ENCODE data around the gene STAC3. TPM values are rescaled to one million over a fixed set of nuclear protein-coding genes. Genes with fewer than 3 reads are reported as not detected.

The STAC3 gene
- total RNA-seq, 1 experiment from 2014 or later, result 2.5 TPM

- Histone ChIP-seq H3K27me3 (ENCODE audit: insufficient read depth, low read length) (no peaks in the 10 kb centered on the region), H3K4me1 (ENCODE audit: control insufficient read depth in 1 of 2, insufficient read depth in 2 of 2, low read length in 2 of 2) (peaks cover 6 to 17% of the 10 kb centered on the region in 2 experiments; a peak in 3 of 4 replicates), H3K27ac (ENCODE audit: low read depth, low read length) (no peak overlapping the region), H2AFZ (ENCODE audit: low read depth, low read length, poor library complexity, severe bottlenecking) (no peak overlapping the region), H3K4me3 (replicated peaks in 1 of 2; ENCODE audit: low read depth in 1 of 2, low read length in 2 of 2) (no peak overlapping the region), H3K36me3 (ENCODE audit: control insufficient read depth in 1 of 2, insufficient read depth in 2 of 2, low read length in 2 of 2) (peaks cover 0 to 9% of the 10 kb centered on the region in 2 experiments; a peak in 1 of 4 replicates), H4K20me1 (ENCODE audit: insufficient read depth) (no peaks in the 10 kb centered on the region), H3K9me2 (ENCODE audit: insufficient read depth) (no peaks in the 10 kb centered on the region), H3K9ac (ENCODE audit: low read length) (no peak overlapping the region), H3K4me2 (ENCODE audit: low read length) (no peak overlapping the region), H3K9me3 (ENCODE audit: control insufficient read depth in 1 of 2, insufficient read depth in 1 of 2, low read depth in 1 of 2, low read length in 2 of 2) (no peaks in the 10 kb centered on the region), H3K79me2 (ENCODE audit: insufficient read depth, low read length) (peaks cover 22% of the 10 kb centered on the region)
- ChIA-PET CTCF (interaction anchor here (1.8 to 2.9 kb wide), 3 partner anchors 12 to 16 kb away, joined by 6 to 9 read pairs (median 8); no protein-coding TSS in a partner anchor), POLR2A (no interaction called here), RAD21 (ENCODE audit: low non-redundant PET in 1 of 2, low total read pairs in 2 of 2, uncharacterized antibody in 2 of 2, unreplicated experiment in 2 of 2) (no interaction called here)
- DNase-seq (ENCODE audit: low read depth, low spot score) (no peak), ATAC-seq (no peak)
- TF ChIP-seq CEBPB (IDR thresholded peaks at IDR 0.05; ENCODE audit: low read depth), result no peak
- TF ChIP-seq, protein P1, sequence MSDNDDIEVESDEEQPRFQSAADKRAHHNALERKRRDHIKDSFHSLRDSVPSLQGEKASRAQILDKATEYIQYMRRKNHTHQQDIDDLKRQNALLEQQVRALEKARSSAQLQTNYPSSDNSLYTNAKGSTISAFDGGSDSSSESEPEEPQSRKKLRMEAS (IDR thresholded peaks at IDR 0.05), result no peak
- no peak for TF ChIP-seq JUND (IDR thresholded peaks at IDR 0.05)
- TF ChIP-seq ZFX (IDR thresholded peaks at IDR 0.05), result no peak
- no peak for TF ChIP-seq ELF1 (IDR thresholded peaks at IDR 0.05; ENCODE audit: borderline replicate concordance, low read depth)
- no peak for TF ChIP-seq ZNF274 (IDR thresholded peaks at IDR 0.05; ENCODE audit: low read depth, low read length)
- TF ChIP-seq SRF (IDR thresholded peaks at IDR 0.05; ENCODE audit: low read depth), result no peak
- no peak for TF ChIP-seq EGR1 (IDR thresholded peaks at IDR 0.05; ENCODE audit: low read depth)
- TF ChIP-seq RAD21 (IDR thresholded peaks at IDR 0.05; ENCODE audit: low read depth), result no peak
- no TSS peak for BruUV-seq (replicated peaks)
- intact Hi-C loops (cut with micrococcal nuclease), result no loop called here
These were observed 24.2 kb downstream of the STAC3 start for GRCh38 chr12:57226588-57227314.

DNA sequence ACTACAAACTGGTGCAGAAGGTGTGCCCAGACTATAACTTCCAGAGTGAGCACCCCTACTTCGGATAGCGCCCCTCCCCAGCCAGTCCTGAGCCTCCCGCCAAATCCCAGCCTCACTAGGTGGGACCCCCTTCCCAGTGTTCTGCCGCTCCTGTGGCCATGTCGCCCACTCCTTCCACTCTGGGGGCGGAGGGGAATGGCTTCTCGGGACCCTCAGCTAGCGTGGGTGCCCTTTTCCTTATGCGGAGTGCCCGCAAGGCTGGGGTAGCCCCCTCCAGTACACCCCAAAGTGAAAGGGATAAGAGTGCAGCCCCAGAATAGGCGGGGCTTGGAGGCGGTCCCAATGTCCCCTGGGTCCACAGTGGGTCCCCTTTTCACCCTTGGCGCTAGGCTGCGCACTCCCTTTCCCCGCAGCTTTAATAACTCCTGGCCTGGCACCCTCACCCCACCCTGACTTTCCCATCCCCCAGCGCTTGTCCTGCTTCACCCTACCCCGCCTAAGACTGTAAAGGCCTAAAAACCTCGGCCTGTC, 25.2 kb downstream of the STAC3 start:
- Histone ChIP-seq H3K36me3 (ENCODE audit: control insufficient read depth in 1 of 2, insufficient read depth in 2 of 2, low read length in 2 of 2) (no peaks in the 10 kb centered on the region; a peak in 1 of 4 replicates), H3K27me3 (ENCODE audit: insufficient read depth, low read length) (no peaks in the 10 kb centered on the region), H3K4me2 (ENCODE audit: low read length) (no peak overlapping the region), H3K4me1 (ENCODE audit: control insufficient read depth in 1 of 2, insufficient read depth in 2 of 2, low read length in 2 of 2) (peaks cover 3 to 12% of the 10 kb centered on the region in 2 experiments; a peak in 3 of 4 replicates), H3K9ac (ENCODE audit: low read length) (no peak overlapping the region), H3K79me2 (ENCODE audit: insufficient read depth, low read length) (peaks cover 12% of the 10 kb centered on the region), H3K27ac (ENCODE audit: low read depth, low read length) (no peak overlapping the region), H3K9me2 (ENCODE audit: insufficient read depth) (no peaks in the 10 kb centered on the region), H3K9me3 (ENCODE audit: control insufficient read depth in 1 of 2, insufficient read depth in 1 of 2, low read depth in 1 of 2, low read length in 2 of 2) (no peaks in the 10 kb centered on the region), H3K4me3 (replicated peaks in 1 of 2; ENCODE audit: low read depth in 1 of 2, low read length in 2 of 2) (no peak overlapping the region), H4K20me1 (ENCODE audit: insufficient read depth) (no peaks in the 10 kb centered on the region), H2AFZ (ENCODE audit: low read depth, low read length, poor library complexity, severe bottlenecking) (no peak overlapping the region)
- ChIA-PET CTCF (interaction anchor here (2.1 to 2.9 kb wide), 2 partner anchors 13 to 17 kb away, joined by 8 to 9 read pairs; no protein-coding TSS in a partner anchor), RAD21 (ENCODE audit: low non-redundant PET in 1 of 2, low total read pairs in 2 of 2, uncharacterized antibody in 2 of 2, unreplicated experiment in 2 of 2) (no interaction called here), POLR2A (no interaction called here)
- DNase-seq (ENCODE audit: low read depth, low spot score) (no peak), ATAC-seq (no peak)
- BruUV-seq (replicated peaks), result no TSS peak
- intact Hi-C loops (cut with micrococcal nuclease), result no loop called here
- no peak for TF ChIP-seq ZNF274 (IDR thresholded peaks at IDR 0.05; ENCODE audit: low read depth, low read length)
- no peak for TF ChIP-seq CEBPB (IDR thresholded peaks at IDR 0.05; ENCODE audit: low read depth)
- TF ChIP-seq, protein P2, sequence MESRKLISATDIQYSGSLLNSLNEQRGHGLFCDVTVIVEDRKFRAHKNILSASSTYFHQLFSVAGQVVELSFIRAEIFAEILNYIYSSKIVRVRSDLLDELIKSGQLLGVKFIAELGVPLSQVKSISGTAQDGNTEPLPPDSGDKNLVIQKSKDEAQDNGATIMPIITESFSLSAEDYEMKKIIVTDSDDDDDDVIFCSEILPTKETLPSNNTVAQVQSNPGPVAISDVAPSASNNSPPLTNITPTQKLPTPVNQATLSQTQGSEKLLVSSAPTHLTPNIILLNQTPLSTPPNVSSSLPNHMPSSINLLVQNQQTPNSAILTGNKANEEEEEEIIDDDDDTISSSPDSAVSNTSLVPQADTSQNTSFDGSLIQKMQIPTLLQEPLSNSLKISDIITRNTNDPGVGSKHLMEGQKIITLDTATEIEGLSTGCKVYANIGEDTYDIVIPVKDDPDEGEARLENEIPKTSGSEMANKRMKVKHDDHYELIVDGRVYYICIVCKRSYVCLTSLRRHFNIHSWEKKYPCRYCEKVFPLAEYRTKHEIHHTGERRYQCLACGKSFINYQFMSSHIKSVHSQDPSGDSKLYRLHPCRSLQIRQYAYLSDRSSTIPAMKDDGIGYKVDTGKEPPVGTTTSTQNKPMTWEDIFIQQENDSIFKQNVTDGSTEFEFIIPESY (IDR thresholded peaks at IDR 0.05; ENCODE audit: extremely low read depth, insufficient replicate concordance, low read length), result no peak
- no peak for TF ChIP-seq SIN3A (IDR thresholded peaks at IDR 0.05; ENCODE audit: low read depth)
- no peak for TF ChIP-seq YY1 (IDR thresholded peaks at IDR 0.05; ENCODE audit: extremely low read depth, insufficient replicate concordance, low read depth, low read length)
- TF ChIP-seq ELF1 (IDR thresholded peaks at IDR 0.05; ENCODE audit: borderline replicate concordance, low read depth), result no peak
